Mesodermal cell (in vitro differentiated cells): Measurements from ENCODE around the gene ZNF274.

Source experiments
- H3K27ac ChIP-seq: 2 replicates; pipeline ENCODE4 v1.7.0; 2013; ENCODE audit warnings: mild to moderate bottlenecking, low read depth, low read length, moderate library complexity; ENCODE audit not compliant: severe bottlenecking
- H3K36me3 ChIP-seq: 2 replicates; pipeline ENCODE4 v1.7.1; 2013; ENCODE audit warnings: mild to moderate bottlenecking, low read length, moderate library complexity; ENCODE audit not compliant: control insufficient read depth, insufficient read depth
- H3K4me1 ChIP-seq: one replicate; pipeline ENCODE4 v1.7.1; 2013; ENCODE audit warnings: mild to moderate bottlenecking, low read length; ENCODE audit not compliant: insufficient read depth, control insufficient read depth, poor library complexity, severe bottlenecking
- H3K4me3 ChIP-seq: 2 replicates; pipeline ENCODE4 v1.7.0; 2013; ENCODE audit warnings: low read length, control low read depth, mild to moderate bottlenecking; ENCODE audit not compliant: insufficient read depth, poor library complexity, severe bottlenecking; ENCODE audit errors: extremely low read depth
- H3K9me3 ChIP-seq: 2 replicates; pipeline ENCODE4 v1.7.1; 2013; ENCODE audit warnings: mild to moderate bottlenecking, low read length, moderate library complexity; ENCODE audit not compliant: control insufficient read depth
- WGBS, 2 experiments: methylation state at CpG; one replicate each; pipeline ENCODE4 v1.1.5; 2013; ENCODE audit warnings: missing lambda C conversion rate in 2 of 2; ENCODE audit not compliant: insufficient coverage in 2 of 2; 5-methylcytosine and 5-hydroxymethylcytosine counted together

The ZNF274 gene

DNA sequence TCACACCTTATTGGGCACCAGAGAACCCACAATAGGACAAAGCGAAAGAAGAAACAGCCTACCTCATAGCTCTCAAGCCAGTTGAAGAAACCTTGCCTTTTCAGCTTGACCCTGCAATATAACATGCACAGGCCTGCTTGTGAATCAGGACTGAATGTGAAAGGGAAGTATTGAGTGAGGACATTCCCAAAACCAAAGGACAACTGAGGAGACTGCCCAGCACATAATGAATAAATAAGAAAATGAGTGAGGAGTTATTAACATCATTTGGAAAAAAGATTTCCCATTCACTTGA, 30.2 kb downstream of the ZNF274 start:
- Histone ChIP-seq H3K36me3 (peaks cover 66% of the 10 kb centered on the region), H3K4me1 (no peaks in the 10 kb centered on the region), H3K27ac (no peak overlapping the region), H3K9me3 (peaks cover 85% of the 10 kb centered on the region), H3K4me3 (no peak overlapping the region)
- 100% methylated on average over 1 of the region's 1 CpG; no CpG with 5 or more reads in 1 of the 2 experiments for WGBS, 2 experiments

DNA sequence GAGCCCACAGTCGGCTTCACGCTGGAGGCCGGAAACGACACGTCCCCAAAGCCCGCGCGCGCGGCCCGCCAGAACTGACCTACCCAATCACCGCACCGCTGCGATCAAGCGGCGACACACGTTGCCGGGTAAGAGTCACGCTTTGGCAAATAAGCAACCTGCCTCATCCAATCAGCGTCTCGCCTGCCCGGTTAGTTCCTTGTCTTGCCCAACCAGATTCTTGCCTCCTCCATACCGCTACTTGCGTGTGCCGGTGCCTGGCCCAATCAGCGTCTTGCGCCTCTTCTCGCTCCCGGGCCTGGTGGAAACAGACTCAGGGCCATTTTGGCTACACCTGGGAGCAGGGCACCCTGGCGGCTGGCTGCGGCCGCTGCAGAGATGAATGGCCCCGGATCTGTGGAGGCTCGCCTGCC, 34.2 kb downstream of the ZNF274 start:
- Histone ChIP-seq H3K36me3 (peaks cover 25% of the 10 kb centered on the region), H3K4me3 (no peak overlapping the region), H3K4me1 (no peaks in the 10 kb centered on the region), H3K27ac (no peak overlapping the region), H3K9me3 (peaks cover 57% of the 10 kb centered on the region)
- 94 to 95% methylated on average over 33 of the region's 34 CpGs for WGBS, 2 experiments

DNA sequence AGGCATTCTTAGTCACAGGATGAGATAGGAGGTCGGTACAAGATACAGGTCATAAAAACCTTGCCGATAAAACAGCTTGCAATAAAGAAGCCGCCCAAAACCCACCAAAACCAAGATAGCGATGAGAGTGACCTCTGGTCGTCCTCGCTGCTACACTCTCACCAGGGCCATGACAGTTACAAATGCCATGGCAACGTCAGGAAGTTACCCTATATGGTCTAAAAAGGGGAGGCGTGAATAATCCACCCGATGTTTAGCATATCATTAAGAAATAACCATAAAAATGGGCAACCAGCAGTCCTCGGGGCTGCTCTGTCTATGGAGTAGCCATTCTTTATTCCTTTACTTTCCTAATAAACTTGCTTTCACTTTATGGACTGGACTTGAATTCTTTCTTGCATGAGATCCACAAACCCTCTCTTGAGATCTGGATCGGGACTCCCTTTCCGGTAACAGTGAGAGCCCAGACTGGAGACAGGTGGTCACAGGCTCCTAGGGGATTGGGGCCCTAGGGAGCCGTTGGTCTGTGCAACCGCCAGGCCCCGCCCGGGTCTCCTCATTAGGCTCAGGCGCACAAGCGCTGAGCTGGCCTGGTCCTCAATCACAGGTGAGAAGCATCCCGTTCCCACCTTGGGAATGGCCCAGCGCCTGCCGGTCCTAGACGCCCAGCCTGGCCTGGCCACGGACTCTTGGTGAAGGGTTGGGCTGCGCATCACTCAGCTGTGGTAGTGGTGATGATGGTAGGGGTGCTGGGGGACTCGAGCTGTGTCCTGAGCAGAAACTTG, 34.9 kb downstream of the ZNF274 start:
- H3K4me3 ChIP-seq, result no peak overlapping the region
- H3K4me1 ChIP-seq, result no peaks in the 10 kb centered on the region
- WGBS, 2 experiments, result 92 to 96% methylated on average over 22 of the region's 25 CpGs
- H3K36me3 ChIP-seq, result peaks cover 18% of the 10 kb centered on the region
- no peak overlapping the region for H3K27ac ChIP-seq
- H3K9me3 ChIP-seq, result peaks cover 50% of the 10 kb centered on the region

DNA sequence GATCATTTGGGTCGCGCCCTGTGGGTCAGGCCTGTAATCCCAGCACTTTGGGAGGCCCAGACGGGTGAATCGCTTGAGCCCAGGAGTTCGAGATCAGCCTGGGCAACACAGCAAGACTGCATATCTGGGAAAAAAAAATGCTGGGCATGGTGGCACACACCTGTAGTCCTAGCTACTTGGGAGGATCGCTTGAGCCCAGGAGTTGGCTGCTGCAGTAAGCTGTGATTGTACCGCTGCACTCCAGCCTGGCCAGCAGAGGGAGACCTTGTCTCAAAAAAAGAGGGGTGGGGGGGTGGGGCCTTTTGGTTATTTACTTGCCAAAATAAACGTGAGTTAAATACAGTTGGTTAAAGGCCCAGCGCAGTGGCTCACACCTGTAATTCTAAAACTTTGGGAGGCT, 36.0 kb downstream of the ZNF274 start:
- no peaks in the 10 kb centered on the region for H3K4me1 ChIP-seq
- H3K27ac ChIP-seq, result no peak overlapping the region
- H3K9me3 ChIP-seq, result peaks cover 41% of the 10 kb centered on the region
- no peak overlapping the region for H3K4me3 ChIP-seq
- 59 to 63% methylated on average over 7 to 8 of the region's 9 CpGs for WGBS, 2 experiments
- H3K36me3 ChIP-seq, result peaks cover 8% of the 10 kb centered on the region

DNA sequence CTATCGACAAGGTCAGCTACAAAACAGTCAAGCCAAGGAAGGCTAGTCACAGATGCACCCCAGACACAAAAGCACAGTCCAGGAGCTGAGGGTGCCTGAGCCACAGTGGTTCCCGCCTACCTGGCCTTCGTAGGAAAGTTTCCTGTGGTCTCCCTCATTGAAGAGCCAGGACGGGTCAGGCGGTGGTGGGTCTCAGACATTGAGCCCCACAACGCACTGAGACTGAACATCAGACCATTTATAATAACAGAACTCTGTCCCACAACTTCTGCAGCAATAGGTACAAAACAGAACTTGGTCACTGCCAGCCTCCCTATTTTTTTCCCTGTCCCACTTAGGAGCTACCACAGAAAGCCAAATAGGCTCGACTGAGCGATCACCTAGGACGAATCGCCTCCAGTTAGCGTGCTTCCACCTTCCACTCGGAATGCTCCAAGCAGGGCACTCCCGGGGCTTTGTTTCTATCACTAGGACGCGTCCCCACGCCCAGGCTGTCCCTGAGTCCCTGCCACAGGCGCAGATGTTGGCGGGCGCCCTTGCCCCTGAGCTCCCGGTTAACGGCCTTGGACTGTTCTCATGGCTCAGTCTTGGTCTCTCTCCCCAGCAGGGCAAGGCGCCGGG, 45.2 kb downstream of the ZNF274 start:
- 16% methylated on average over 17 to 23 of the region's 23 CpGs for WGBS, 2 experiments
- no peaks in the 10 kb centered on the region for H3K4me1 ChIP-seq
- H3K36me3 ChIP-seq, result peaks cover 36% of the 10 kb centered on the region
- peaks cover 48% of the 10 kb centered on the region for H3K9me3 ChIP-seq
- peak overlapping the region; percentile 77 for H3K27ac ChIP-seq
- H3K4me3 ChIP-seq, result peak overlapping the region; percentile 66

DNA sequence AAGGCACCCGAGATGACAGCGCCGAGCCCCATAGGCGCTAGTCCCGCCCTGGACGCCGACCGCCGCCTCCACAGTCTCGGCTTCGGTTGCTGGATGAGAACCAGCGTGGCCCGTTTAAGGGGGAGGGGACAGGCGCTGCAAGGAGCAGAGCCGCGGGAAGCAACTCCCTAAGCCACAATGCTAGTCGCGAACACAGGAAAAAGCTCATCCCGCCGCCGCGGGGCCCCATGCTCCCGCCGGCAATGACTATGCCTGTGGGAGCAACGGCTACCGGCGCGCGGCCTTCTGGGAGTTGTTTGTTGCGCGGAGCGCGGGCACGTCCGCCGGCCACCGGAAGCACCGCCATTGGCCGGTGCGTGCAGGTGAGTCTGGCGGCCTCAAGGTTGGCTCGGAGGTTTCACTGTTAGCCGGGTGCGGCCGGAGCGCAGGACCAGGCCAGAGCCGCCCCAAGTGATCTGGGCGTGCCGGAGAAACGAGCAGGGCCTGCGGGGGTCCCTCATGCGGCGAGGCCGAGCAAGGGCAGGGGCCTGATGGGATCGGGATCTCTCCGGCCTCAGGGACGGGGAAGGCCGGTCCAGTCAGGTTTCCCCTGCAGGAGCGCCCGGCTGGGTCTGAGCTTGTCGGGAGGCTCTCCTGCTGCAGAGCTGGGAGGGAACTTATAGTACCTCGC, 45.9 kb downstream of the ZNF274 start, which contains the start of gene ZNF544:
ZNF544 (plus strand) TSS at position 330 of the 670 bp plus-strand sequence. CDS start 15,110 bp downstream, outside the sequence.
- H3K27ac ChIP-seq, result peak within 1 kb of the TSS; percentile 77
- H3K36me3 ChIP-seq, result peaks cover 43% of the 10 kb centered on the region
- peaks cover 48% of the 10 kb centered on the region for H3K9me3 ChIP-seq
- no peaks in the 10 kb centered on the region for H3K4me1 ChIP-seq
- WGBS, 2 experiments, result 0 to 1% methylated on average over 44 to 61 of the region's 62 CpGs
- H3K4me3 ChIP-seq, result peak within 1 kb of the TSS; percentile 66

DNA sequence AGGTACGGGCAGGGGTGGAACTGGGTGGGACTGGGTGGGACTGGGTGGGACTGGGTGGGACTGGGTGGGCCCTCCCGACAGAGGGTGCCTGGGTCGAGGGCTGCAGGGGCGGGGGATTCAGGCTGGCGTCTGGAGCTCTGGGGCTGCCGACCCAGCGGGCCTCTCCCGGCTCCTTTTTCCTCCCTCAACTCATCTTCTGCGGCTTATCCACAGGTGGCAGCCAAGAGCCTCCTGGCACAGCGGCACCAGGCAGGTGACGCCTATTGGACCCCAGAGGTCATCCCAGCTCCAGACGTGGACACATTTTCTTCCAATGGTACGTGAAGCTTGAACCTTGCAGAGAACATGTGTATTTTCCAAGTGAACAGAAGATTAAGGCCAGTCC, 46.4 kb downstream of the ZNF274 start:
- 7 to 14% methylated on average over 7 to 9 of the region's 13 CpGs for WGBS, 2 experiments

DNA sequence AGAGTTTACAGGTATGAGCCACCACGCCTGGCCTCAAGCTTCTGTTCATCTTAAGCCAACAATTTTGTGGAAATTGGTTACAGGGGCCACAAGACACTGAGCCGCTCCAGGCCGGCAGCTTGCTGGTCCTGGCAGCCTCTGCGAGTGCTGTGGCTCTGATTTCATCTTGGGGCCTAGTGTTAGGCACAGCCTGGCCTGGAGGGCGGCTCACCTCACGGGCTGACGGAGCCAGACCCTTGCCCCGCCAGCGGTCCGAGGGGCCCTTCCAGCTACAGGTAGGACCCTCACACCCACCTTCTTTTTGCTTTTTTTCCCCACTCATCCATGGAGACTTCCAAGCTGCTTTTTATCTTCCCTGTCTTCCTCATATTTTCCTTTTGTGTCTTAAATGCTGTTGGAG, 54.5 kb downstream of the ZNF274 start:
- H3K36me3 ChIP-seq, result peaks cover 93% of the 10 kb centered on the region
- peaks cover 12% of the 10 kb centered on the region for H3K9me3 ChIP-seq
- 89 to 90% methylated on average over 6 to 10 of the region's 10 CpGs for WGBS, 2 experiments

More for the DNA sequence above, 46.4 kb downstream of the ZNF274 start:
- H3K36me3 ChIP-seq, result peaks cover 48% of the 10 kb centered on the region
- H3K27ac ChIP-seq, result peak overlapping the region; percentile 77
- peak overlapping the region; percentile 66 for H3K4me3 ChIP-seq
- peaks cover 48% of the 10 kb centered on the region for H3K9me3 ChIP-seq
- H3K4me1 ChIP-seq, result no peaks in the 10 kb centered on the region

DNA sequence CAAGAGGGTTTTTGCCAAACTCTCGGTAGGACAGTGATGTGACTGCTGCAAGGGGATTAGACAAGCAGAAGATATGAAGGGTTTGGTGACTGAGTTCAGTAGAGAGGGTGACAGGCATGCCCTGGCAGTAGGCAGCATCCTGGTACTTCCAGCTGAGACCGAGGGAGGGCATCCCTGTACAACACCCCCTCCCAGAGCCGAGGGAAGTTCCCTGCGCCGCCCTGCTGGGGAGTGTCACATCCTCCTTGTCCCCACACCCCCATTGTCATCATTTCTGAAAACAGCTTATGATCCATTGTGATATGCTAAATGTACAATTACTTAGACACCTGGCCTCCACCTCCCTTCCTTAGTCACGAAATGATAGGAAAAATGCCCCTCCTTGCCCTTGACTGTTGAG, 60.5 kb downstream of the ZNF274 start:
- Histone ChIP-seq H3K36me3 (peaks cover 99% of the 10 kb centered on the region), H3K27ac (no peak overlapping the region), H3K4me1 (no peaks in the 10 kb centered on the region), H3K4me3 (no peak overlapping the region), H3K9me3 (peaks cover 56% of the 10 kb centered on the region)
- WGBS, 2 experiments, result 95 to 100% methylated on average over 2 to 5 of the region's 6 CpGs

More for the DNA sequence above, 54.5 kb downstream of the ZNF274 start:
- Histone ChIP-seq H3K27ac (no peak overlapping the region), H3K4me3 (no peak overlapping the region), H3K4me1 (no peaks in the 10 kb centered on the region)

DNA sequence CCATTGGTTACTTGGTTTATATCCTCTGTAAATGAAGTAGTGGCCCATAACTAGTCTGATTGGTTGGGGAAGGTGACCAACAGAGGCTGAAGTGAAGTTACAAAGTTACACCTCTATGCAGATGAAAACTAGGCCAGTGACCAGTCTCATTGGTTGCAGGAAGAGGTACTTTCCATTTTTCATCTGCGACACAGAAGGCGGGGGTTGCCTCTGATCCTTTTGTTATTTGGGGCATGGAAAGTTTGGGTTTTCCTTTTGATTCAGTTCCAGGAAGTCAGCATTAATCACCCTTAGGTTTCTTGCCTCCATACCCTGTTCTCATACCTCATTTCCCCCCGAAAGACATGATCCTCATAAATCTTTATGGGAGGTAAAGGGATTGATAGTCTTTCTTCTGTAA, 66.0 kb downstream of the ZNF274 start:
- no CpG with 5 or more reads among the region's 3 CpGs for WGBS, 2 experiments
- no peak overlapping the region for H3K4me3 ChIP-seq

More for the DNA sequence above, 66.0 kb downstream of the ZNF274 start:
- Histone ChIP-seq H3K36me3 (peaks cover 99% of the 10 kb centered on the region), H3K9me3 (peaks cover 88% of the 10 kb centered on the region), H3K27ac (no peak overlapping the region), H3K4me1 (no peaks in the 10 kb centered on the region)
